Large intestine (tissue), 3 donors: Measurements from ENCODE around the gene MTA1. TPM values are rescaled to one million over a fixed set of nuclear protein-coding genes. Genes with fewer than 3 reads are reported as not detected.

Source experiments
- DNase-seq, 2 donors: peaks; one replicate each; pipeline versions ENCODE4 v3.0.0 to v3.0.0-alpha.2; 2013
- H3K27ac ChIP-seq: one replicate; pipeline ENCODE4 v1.5.1; 2013; ENCODE audit warnings: low read length
- H3K27me3 ChIP-seq: 2 replicates; pipeline ENCODE4 v1.6.1; 2013; ENCODE audit warnings: low read length; ENCODE audit not compliant: control insufficient read depth, insufficient read depth
- H3K36me3 ChIP-seq: 2 replicates; pipeline ENCODE4 v1.6.1; 2013; ENCODE audit warnings: low read length; ENCODE audit not compliant: control insufficient read depth, insufficient read depth
- H3K4me1 ChIP-seq: one replicate; pipeline ENCODE4 v1.6.1; 2013; ENCODE audit warnings: low read length; ENCODE audit not compliant: control insufficient read depth, insufficient read depth
- H3K4me3 ChIP-seq: one replicate; pipeline ENCODE4 v1.5.1; 2013; ENCODE audit warnings: low read length
- H3K9me3 ChIP-seq: one replicate; pipeline ENCODE4 v1.6.1; 2013; ENCODE audit warnings: mild to moderate bottlenecking, low read depth, low read length, moderate library complexity; ENCODE audit not compliant: control insufficient read depth
- WGBS: methylation state at CpG from one replicate; pipeline ENCODE4 v1.1.5; 2013; ENCODE audit warnings: low lambda C conversion rate; ENCODE audit not compliant: insufficient coverage; 5-methylcytosine and 5-hydroxymethylcytosine counted together
- polyA plus RNA-seq: library from polyadenylated mRNA; unstranded; fragments of 120-200 nt; gene quantifications from one replicate; pipeline ENCODE4 v1.2.1, GENCODE V29; 2013

The MTA1 gene
- polyA plus RNA-seq, 1 donor = 109 TPM

- Histone ChIP-seq H3K27me3 (peaks cover 22% of the 10 kb centered on the region), H3K4me3 (peak within 1 kb of the TSS; percentile 64), H3K4me1 (peaks cover 30% of the 10 kb centered on the region), H3K36me3 (no peaks in the 10 kb centered on the region), H3K9me3 (peaks cover 6% of the 10 kb centered on the region), H3K27ac (peak within 1 kb of the TSS; percentile 79)
- DNase-seq = peak; percentile 100
- WGBS = no CpG with 5 or more reads among the region's 94 CpGs
These were observed 71.1 kb downstream of the MTA1 start, which contains the start of gene TEDC1 for GRCh38 chr14:105490572-105491365. TEDC1 (plus strand) TSS chr14:105491246; CDS start chr14:105491376, 130 bp downstream.

- H3K9me3 ChIP-seq = peaks cover 2% of the 10 kb centered on the region
These were observed 71.8 kb downstream of the MTA1 start for GRCh38 chr14:105491366-105491973.

GRCh38 chr14:105492031-105492970 lies 72.7 kb downstream of the MTA1 start:
- Histone ChIP-seq H3K27ac (no peak overlapping the region), H3K36me3 (no peaks in the 10 kb centered on the region), H3K4me1 (peaks cover 17% of the 10 kb centered on the region), H3K9me3 (no peaks in the 10 kb centered on the region), H3K4me3 (no peak overlapping the region), H3K27me3 (peaks cover 7% of the 10 kb centered on the region)
- WGBS = no CpG with 5 or more reads among the region's 24 CpGs
- DNase-seq = peak in 1 of 2 donors; percentile 6

More at GRCh38 chr14:105491366-105491973, 71.8 kb downstream of the MTA1 start:
- Histone ChIP-seq H3K27me3 (peaks cover 15% of the 10 kb centered on the region), H3K36me3 (no peaks in the 10 kb centered on the region), H3K4me3 (peak overlapping the region; percentile 40), H3K27ac (peak overlapping the region; percentile 51), H3K4me1 (peaks cover 23% of the 10 kb centered on the region)
- WGBS = no CpG with 5 or more reads among the region's 53 CpGs
- no peak for DNase-seq

- no CpG with 5 or more reads among the region's 20 CpGs for WGBS
- Histone ChIP-seq H3K4me3 (no peak overlapping the region), H3K27me3 (no peaks in the 10 kb centered on the region), H3K36me3 (no peaks in the 10 kb centered on the region), H3K27ac (no peak overlapping the region), H3K9me3 (no peaks in the 10 kb centered on the region), H3K4me1 (peaks cover 12% of the 10 kb centered on the region)
- DNase-seq = peak in 1 of 2 donors; percentile 1
These were observed 73.6 kb downstream of the MTA1 start for GRCh38 chr14:105492971-105493871.

GRCh38 chr14:105493921-105494605 lies 74.4 kb downstream of the MTA1 start:
- Histone ChIP-seq H3K9me3 (no peaks in the 10 kb centered on the region), H3K4me1 (peaks cover 5% of the 10 kb centered on the region), H3K4me3 (no peak overlapping the region), H3K27ac (no peak overlapping the region), H3K27me3 (no peaks in the 10 kb centered on the region), H3K36me3 (no peaks in the 10 kb centered on the region)
- peak in 1 of 2 donors; percentile 7 for DNase-seq
- WGBS = no CpG with 5 or more reads among the region's 16 CpGs

- H3K9me3 ChIP-seq = no peaks in the 10 kb centered on the region
- no CpG with 5 or more reads among the region's 6 CpGs for WGBS
- no peak overlapping the region for H3K27ac ChIP-seq
- H3K4me3 ChIP-seq = no peak overlapping the region
- H3K27me3 ChIP-seq = no peaks in the 10 kb centered on the region
- no peak for DNase-seq
- no peaks in the 10 kb centered on the region for H3K36me3 ChIP-seq
- H3K4me1 ChIP-seq = no peaks in the 10 kb centered on the region
These were observed 74.9 kb downstream of the MTA1 start for GRCh38 chr14:105494606-105494929.

- DNase-seq = no peak
- no CpG with 5 or more reads among the region's 18 CpGs for WGBS
- Histone ChIP-seq H3K4me1 (no peaks in the 10 kb centered on the region), H3K4me3 (no peak overlapping the region), H3K36me3 (no peaks in the 10 kb centered on the region), H3K9me3 (no peaks in the 10 kb centered on the region), H3K27ac (no peak overlapping the region), H3K27me3 (no peaks in the 10 kb centered on the region)
These were observed 75.7 kb downstream of the MTA1 start for GRCh38 chr14:105495101-105495989.

- Histone ChIP-seq H3K4me1 (no peaks in the 10 kb centered on the region), H3K27me3 (no peaks in the 10 kb centered on the region), H3K4me3 (no peak overlapping the region), H3K9me3 (no peaks in the 10 kb centered on the region), H3K36me3 (no peaks in the 10 kb centered on the region), H3K27ac (no peak overlapping the region)
- no CpG with 5 or more reads among the region's 18 CpGs for WGBS
- DNase-seq = no peak
These were observed 76.6 kb downstream of the MTA1 start for GRCh38 chr14:105495990-105496830.
